H9 (cell line): ENCODE data around the gene ATF7. TPM values are rescaled to one million over a fixed set of nuclear protein-coding genes. Genes with fewer than 3 reads are reported as not detected.

Experiments used
- DNase-seq: peaks from one replicate; pipeline ENCODE4 v3.0.0-alpha.2; 2017
- H2AFZ ChIP-seq: one replicate; pipeline ENCODE4 v1.6.1; 2013; ENCODE audit warnings: mild to moderate bottlenecking, low read length, control low read depth, moderate library complexity
- H2AK5ac ChIP-seq: 2 replicates; pipeline ENCODE4 v1.6.1; 2013; ENCODE audit warnings: low read length, control low read depth, mixed read lengths; ENCODE audit not compliant: insufficient read length
- H2BK120ac ChIP-seq: one replicate; pipeline ENCODE4 v1.6.1; 2013; ENCODE audit warnings: low read depth, mild to moderate bottlenecking, low read length, control low read depth, inconsistent platforms; ENCODE audit not compliant: poor library complexity, severe bottlenecking
- H2BK12ac ChIP-seq: 2 replicates; pipeline ENCODE4 v1.6.1; 2013; ENCODE audit warnings: low read length, control low read depth, mixed read lengths, low read depth; ENCODE audit not compliant: insufficient read length
- H2BK15ac ChIP-seq: 2 replicates; pipeline ENCODE4 v1.6.1; 2013; ENCODE audit warnings: low read depth, low read length, control low read depth
- H2BK20ac ChIP-seq: one replicate; pipeline ENCODE4 v1.6.1; 2013; ENCODE audit warnings: low read depth, mild to moderate bottlenecking, low read length, control low read depth, inconsistent platforms; ENCODE audit not compliant: poor library complexity, severe bottlenecking
- H2BK5ac ChIP-seq: 2 replicates; pipeline ENCODE4 v1.6.1; 2013; ENCODE audit warnings: low read length, control low read depth, mixed read lengths; ENCODE audit not compliant: insufficient read length
- H3K14ac ChIP-seq: 2 replicates; pipeline ENCODE4 v1.6.1; 2013; ENCODE audit warnings: low read length, control low read depth; ENCODE audit not compliant: insufficient read depth
- H3K18ac ChIP-seq: 2 replicates; pipeline ENCODE4 v1.6.1; 2013; ENCODE audit warnings: low read depth, mild to moderate bottlenecking, mixed read lengths, low read length, control low read depth; ENCODE audit not compliant: insufficient read length
- H3K23ac ChIP-seq: 2 replicates; pipeline ENCODE4 v1.6.1; 2013; ENCODE audit warnings: low read length, control low read depth, mixed read lengths, low read depth; ENCODE audit not compliant: insufficient read length
- H3K23me2 ChIP-seq: 2 replicates; pipeline ENCODE4 v1.6.1; 2013; ENCODE audit warnings: low read depth, mild to moderate bottlenecking, mixed read lengths, low read length, control low read depth; ENCODE audit not compliant: insufficient read length, poor library complexity, severe bottlenecking
- H3K27ac ChIP-seq: 2 replicates; pipeline ENCODE4 v1.5.1; 2013; ENCODE audit warnings: low read length, control low read depth, mixed read lengths, low read depth; ENCODE audit not compliant: insufficient read length
- H3K27me3 ChIP-seq: 2 replicates; pipeline ENCODE4 v1.6.1; 2013; ENCODE audit warnings: low read length, control low read depth, inconsistent platforms; ENCODE audit not compliant: insufficient read depth
- H3K4ac ChIP-seq: 2 replicates; pipeline ENCODE4 v1.6.1; 2013; ENCODE audit warnings: low read depth, mild to moderate bottlenecking, control low read depth, inconsistent platforms, low read length, moderate library complexity
- H3K4me1 ChIP-seq: 2 replicates; pipeline ENCODE4 v1.6.1; 2013; ENCODE audit warnings: low read length, control low read depth, inconsistent platforms; ENCODE audit not compliant: insufficient read depth
- H3K4me2 ChIP-seq: 2 replicates; pipeline ENCODE4 v1.6.1; 2013; ENCODE audit warnings: low read length, control low read depth, mixed read lengths; ENCODE audit not compliant: insufficient read length, insufficient read depth
- H3K56ac ChIP-seq: 2 replicates; pipeline ENCODE4 v1.6.1; 2013; ENCODE audit warnings: low read depth, mild to moderate bottlenecking, mixed read lengths, low read length, control low read depth; ENCODE audit not compliant: insufficient read length
- H3K79me1 ChIP-seq: 2 replicates; pipeline ENCODE4 v1.6.1; 2013; ENCODE audit warnings: low read depth, mild to moderate bottlenecking, moderate library complexity, low read length, control low read depth, inconsistent platforms; ENCODE audit not compliant: insufficient read depth, poor library complexity, severe bottlenecking
- H3K79me2 ChIP-seq: 2 replicates; pipeline ENCODE4 v1.6.1; 2013; ENCODE audit warnings: low read length, control low read depth, inconsistent platforms; ENCODE audit not compliant: insufficient read depth
- H3K9ac ChIP-seq: 2 replicates; pipeline ENCODE4 v1.6.1; 2013; ENCODE audit warnings: low read length, control low read depth, mixed read lengths; ENCODE audit not compliant: insufficient read length; ENCODE audit errors: extremely low read depth
- H3K9me3 ChIP-seq: one replicate; pipeline ENCODE4 v1.6.1; 2013; ENCODE audit warnings: low read depth, low read length, inconsistent platforms; ENCODE audit not compliant: control insufficient read depth
- H3T11ph ChIP-seq: one replicate; pipeline ENCODE4 v1.6.1; 2013; ENCODE audit warnings: mild to moderate bottlenecking, low read length, control low read depth, inconsistent platforms
- H4K20me1 ChIP-seq: one replicate; pipeline ENCODE4 v1.6.1; 2013; ENCODE audit not compliant: control insufficient read depth, insufficient read length, insufficient read depth
- H4K5ac ChIP-seq: 2 replicates; pipeline ENCODE4 v1.6.1; 2013; ENCODE audit warnings: low read depth, mild to moderate bottlenecking, mixed read lengths, low read length, control low read depth; ENCODE audit not compliant: insufficient read length
- H4K8ac ChIP-seq: replicated peaks from 2 replicates; pipeline ENCODE4 v1.6.1; 2013; ENCODE audit warnings: low read length, control low read depth, mixed read lengths, low read depth; ENCODE audit not compliant: insufficient read length
- H4K91ac ChIP-seq: 2 replicates; pipeline ENCODE4 v1.6.1; 2013; ENCODE audit warnings: low read depth, mild to moderate bottlenecking, moderate library complexity, mixed read lengths, low read length, control low read depth; ENCODE audit not compliant: insufficient read length
- H3K27ac Mint-ChIP-seq, 3 experiments: 2 replicates in 2 of 3; 3 replicates in 1 of 3; pipeline ENCODE4 v1.8.0; 2020 to 2021; ENCODE audit warnings: mixed read lengths in 3 of 3, mild to moderate bottlenecking in 1 of 3, moderate library complexity in 1 of 3
- H3K27me3 Mint-ChIP-seq: 2 replicates; pipeline ENCODE4 v1.8.0; 2021; ENCODE audit warnings: low read depth, mild to moderate bottlenecking, moderate library complexity, mixed read lengths
- H3K36me3 Mint-ChIP-seq, 3 experiments: 2 replicates in 2 of 3; 3 replicates in 1 of 3; pipeline ENCODE4 v1.8.0; 2020 to 2021; ENCODE audit warnings: low read depth in 3 of 3, mixed read lengths in 3 of 3; ENCODE audit not compliant: insufficient read depth in 1 of 3
- H3K4me1 Mint-ChIP-seq, 2 experiments: 2 replicates each; pipeline ENCODE4 v1.8.0; 2020; ENCODE audit warnings: mixed read lengths in 2 of 2
- H3K4me3 Mint-ChIP-seq, 2 experiments: 2 replicates in 1 of 2; 3 replicates in 1 of 2; pipeline ENCODE4 v1.8.0; 2020 to 2021; ENCODE audit warnings: mild to moderate bottlenecking in 2 of 2, mixed read lengths in 2 of 2, moderate library complexity in 1 of 2
- H3K9me3 Mint-ChIP-seq, 2 experiments: 2 replicates in 1 of 2; 3 replicates in 1 of 2; pipeline ENCODE4 v1.8.0; 2020; ENCODE audit warnings: mild to moderate bottlenecking in 2 of 2, mixed read lengths in 2 of 2, moderate library complexity in 1 of 2
- CTCF ChIP-seq: fragments of 200-600 bp; sonication (generic); conservative IDR thresholded peaks from 3 replicates; pipeline ENCODE4 v1.8.0; 2021; ENCODE audit warnings: antibody characterized with exemption, mild to moderate bottlenecking
- WGBS: extraction: QIAGEN DNeasy Blood & Tissue Kit; methylation state at CpG from one replicate; pipeline ENCODE4 v1.1.7; 2013; ENCODE audit warnings: missing lambda C conversion rate, low lambda C conversion rate, mixed read lengths; ENCODE audit not compliant: insufficient read length; ENCODE audit errors: extremely low coverage; 5-methylcytosine and 5-hydroxymethylcytosine counted together
- total RNA-seq: library from RNA; stranded (reverse); gene quantifications from 2 replicates; pipeline ENCODE4 v1.2.1, GENCODE V29; 2021

Gene ATF7
- total RNA-seq, 1 experiment from 2014 or later = 17.7 TPM

- no peak overlapping the region for H4K91ac ChIP-seq
- no peak overlapping the region for H3K27ac ChIP-seq
- TF ChIP-seq CTCF = no peak
- WGBS = no CpG with 5 or more reads among the region's 1 CpG
- no peaks in the 10 kb centered on the region for H3K79me1 ChIP-seq
- no peak overlapping the region for H2BK120ac ChIP-seq
- no peaks in the 10 kb centered on the region for H3K23me2 ChIP-seq
- H3K9ac ChIP-seq = no peak overlapping the region
- H3T11ph ChIP-seq = no peak overlapping the region
- no peak for DNase-seq
- H2AK5ac ChIP-seq = no peak overlapping the region
- no peaks in the 10 kb centered on the region for H3K79me2 ChIP-seq
- H3K18ac ChIP-seq = no peak overlapping the region
- no peaks in the 10 kb centered on the region for H3K27me3 ChIP-seq
- H3K4ac ChIP-seq = no peak overlapping the region
- H2BK5ac ChIP-seq = no peak overlapping the region
- H2BK12ac ChIP-seq = no peak overlapping the region
- H4K20me1 ChIP-seq = no peaks in the 10 kb centered on the region
- no peak overlapping the region for H3K56ac ChIP-seq
- Mint-ChIP-seq H3K27me3 (peaks cover 2% of the 10 kb centered on the region), H3K4me3 (no peak overlapping the region), H3K27ac (peak overlapping the region in 1 of 3 experiments; percentile 79; a peak in 1 of 7 replicates), H3K4me1 (peaks cover 5% of the 10 kb centered on the region in 2 experiments), H3K36me3 (no peaks in the 10 kb centered on the region), H3K9me3 (no peaks in the 10 kb centered on the region; a peak in 1 of 5 replicates)
- H4K5ac ChIP-seq = no peak overlapping the region
- H4K8ac ChIP-seq = no peak overlapping the region
- no peak overlapping the region for H2BK20ac ChIP-seq
- no peak overlapping the region for H3K23ac ChIP-seq
- no peak overlapping the region for H2BK15ac ChIP-seq
- H3K14ac ChIP-seq = no peak overlapping the region
- H3K9me3 ChIP-seq = no peaks in the 10 kb centered on the region
- H2AFZ ChIP-seq = no peak overlapping the region
- H3K4me1 ChIP-seq = peaks cover 4% of the 10 kb centered on the region; the same call in 1 of the 2 replicates
- H3K4me2 ChIP-seq = no peak overlapping the region
These were observed 5.5 kb upstream of the ATF7 start for GRCh38 chr12:53631721-53632120.
